ENCODE data around the gene ZNF492.

GRCh38 chr19:22634450-22634827, 315 bp downstream of the ZNF492 start:
- TF ChIP-seq CTCF (IDR thresholded peaks at IDR 0.05; ENCODE audit: poor library complexity, severe bottlenecking), result no peak
- TF ChIP-seq RAD21 (conservative IDR thresholded peaks at IDR 0.05), result no peak
- no peak for TF ChIP-seq EP300 (conservative IDR thresholded peaks at IDR 0.05; ENCODE audit: poor library complexity, severe bottlenecking)

All from neural cell (in vitro differentiated cells).